22Rv1 (cell line): ENCODE measurements around the gene GCHFR.

Experiments used
- ZFX ChIP-seq: fragments of 450-650 bp; IDR thresholded peaks from 2 replicates; pipeline ENCODE4 v1.6.1; 2017; ENCODE audit warnings: antibody characterized with exemption, borderline replicate concordance
- TF ChIP-seq, protein P1 (sequence below): fragments of 450-650 bp; IDR thresholded peaks from 2 replicates; pipeline ENCODE4 v1.5.1; 2017; ENCODE audit warnings: mild to moderate bottlenecking

DNA sequence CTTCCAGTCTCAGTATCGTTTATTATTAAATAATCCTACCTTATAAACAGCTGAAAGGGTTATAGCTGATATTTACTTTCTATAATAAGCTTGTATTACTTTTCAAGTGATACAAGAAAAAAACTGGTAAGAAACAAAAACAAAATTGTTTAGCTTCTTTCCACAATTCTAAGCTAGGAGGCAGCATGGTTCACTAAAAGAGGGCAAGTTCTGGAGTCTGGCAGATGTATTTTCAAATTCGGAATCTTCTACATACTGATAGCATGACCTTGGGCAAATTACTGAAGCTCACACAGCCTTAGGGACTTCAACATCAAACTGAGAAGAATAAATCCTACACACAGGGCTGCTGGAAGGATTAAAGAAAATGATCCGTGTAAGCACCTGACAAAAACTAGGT, 21.3 kb downstream of the GCHFR start:
- TF ChIP-seq, protein P1, sequence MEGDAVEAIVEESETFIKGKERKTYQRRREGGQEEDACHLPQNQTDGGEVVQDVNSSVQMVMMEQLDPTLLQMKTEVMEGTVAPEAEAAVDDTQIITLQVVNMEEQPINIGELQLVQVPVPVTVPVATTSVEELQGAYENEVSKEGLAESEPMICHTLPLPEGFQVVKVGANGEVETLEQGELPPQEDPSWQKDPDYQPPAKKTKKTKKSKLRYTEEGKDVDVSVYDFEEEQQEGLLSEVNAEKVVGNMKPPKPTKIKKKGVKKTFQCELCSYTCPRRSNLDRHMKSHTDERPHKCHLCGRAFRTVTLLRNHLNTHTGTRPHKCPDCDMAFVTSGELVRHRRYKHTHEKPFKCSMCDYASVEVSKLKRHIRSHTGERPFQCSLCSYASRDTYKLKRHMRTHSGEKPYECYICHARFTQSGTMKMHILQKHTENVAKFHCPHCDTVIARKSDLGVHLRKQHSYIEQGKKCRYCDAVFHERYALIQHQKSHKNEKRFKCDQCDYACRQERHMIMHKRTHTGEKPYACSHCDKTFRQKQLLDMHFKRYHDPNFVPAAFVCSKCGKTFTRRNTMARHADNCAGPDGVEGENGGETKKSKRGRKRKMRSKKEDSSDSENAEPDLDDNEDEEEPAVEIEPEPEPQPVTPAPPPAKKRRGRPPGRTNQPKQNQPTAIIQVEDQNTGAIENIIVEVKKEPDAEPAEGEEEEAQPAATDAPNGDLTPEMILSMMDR, result no peak
- TF ChIP-seq ZFX, result no peak
